ENCODE measurements around the gene FBL. TPM values are rescaled to one million over a fixed set of nuclear protein-coding genes. Genes with fewer than 3 reads are reported as not detected.

Gene FBL
- total and polyA plus RNA-seq, 10 of the 15 experiments (the other 5 are each of a cell fraction or from before 2014, with no cell fraction given), result 156 to 1,083 (median 478) TPM

DNA sequence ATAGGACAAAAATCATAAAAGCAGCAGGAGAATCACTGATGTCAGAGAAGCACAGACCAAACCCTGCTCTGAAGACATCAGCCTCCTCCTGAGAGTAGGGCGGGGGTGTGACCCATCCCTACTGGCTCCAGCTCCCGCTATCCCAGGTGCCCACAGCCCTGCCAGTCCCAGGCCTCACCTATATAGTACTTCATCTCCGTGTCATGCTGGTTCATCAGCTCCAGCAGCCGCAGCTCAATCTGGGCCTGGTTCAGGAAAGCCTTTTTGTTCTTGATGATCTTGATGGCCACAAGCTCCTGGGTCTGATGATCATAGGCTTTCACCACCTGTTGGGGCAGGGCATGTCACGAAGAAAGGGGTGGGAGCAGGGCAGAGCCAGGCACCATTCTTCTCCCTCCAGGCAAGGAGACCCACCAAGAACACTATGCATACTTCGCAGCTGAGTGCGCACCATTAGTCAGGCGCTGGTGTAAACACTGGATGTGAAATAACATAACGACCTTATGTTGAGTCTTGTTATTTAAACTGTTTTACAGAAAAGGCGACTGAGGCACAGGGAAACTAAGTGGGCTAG lies 16.4 kb downstream of the FBL start (continued):
- TF ChIP-seq, protein P1, sequence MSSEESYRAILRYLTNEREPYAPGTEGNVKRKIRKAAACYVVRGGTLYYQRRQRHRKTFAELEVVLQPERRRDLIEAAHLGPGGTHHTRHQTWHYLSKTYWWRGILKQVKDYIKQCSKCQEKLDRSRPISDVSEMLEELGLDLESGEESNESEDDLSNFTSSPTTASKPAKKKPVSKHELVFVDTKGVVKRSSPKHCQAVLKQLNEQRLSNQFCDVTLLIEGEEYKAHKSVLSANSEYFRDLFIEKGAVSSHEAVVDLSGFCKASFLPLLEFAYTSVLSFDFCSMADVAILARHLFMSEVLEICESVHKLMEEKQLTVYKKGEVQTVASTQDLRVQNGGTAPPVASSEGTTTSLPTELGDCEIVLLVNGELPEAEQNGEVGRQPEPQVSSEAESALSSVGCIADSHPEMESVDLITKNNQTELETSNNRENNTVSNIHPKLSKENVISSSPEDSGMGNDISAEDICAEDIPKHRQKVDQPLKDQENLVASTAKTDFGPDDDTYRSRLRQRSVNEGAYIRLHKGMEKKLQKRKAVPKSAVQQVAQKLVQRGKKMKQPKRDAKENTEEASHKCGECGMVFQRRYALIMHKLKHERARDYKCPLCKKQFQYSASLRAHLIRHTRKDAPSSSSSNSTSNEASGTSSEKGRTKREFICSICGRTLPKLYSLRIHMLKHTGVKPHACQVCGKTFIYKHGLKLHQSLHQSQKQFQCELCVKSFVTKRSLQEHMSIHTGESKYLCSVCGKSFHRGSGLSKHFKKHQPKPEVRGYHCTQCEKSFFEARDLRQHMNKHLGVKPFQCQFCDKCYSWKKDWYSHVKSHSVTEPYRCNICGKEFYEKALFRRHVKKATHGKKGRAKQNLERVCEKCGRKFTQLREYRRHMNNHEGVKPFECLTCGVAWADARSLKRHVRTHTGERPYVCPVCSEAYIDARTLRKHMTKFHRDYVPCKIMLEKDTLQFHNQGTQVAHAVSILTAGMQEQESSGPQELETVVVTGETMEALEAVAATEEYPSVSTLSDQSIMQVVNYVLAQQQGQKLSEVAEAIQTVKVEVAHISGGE (CRISPR knock-in tag; IDR thresholded peaks at IDR 0.05), result no peak

DNA sequence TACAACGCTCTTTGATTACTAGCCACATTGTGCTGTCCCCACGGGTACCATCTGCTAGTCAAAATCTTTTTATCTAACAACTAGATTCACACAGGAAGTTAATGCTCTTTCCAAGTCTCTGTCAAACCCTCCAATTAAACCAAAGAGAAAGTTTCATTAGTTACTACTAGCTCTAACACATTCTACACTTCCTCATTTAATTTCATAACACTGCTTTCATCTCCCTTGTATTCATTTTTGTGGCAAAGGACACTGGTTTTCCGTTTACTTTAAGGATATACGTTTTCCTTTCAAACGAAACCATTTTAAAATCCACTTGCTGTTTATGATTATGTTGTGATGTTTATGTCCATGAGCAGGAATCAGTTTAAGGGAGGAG lies 17.5 kb downstream of the FBL start:
- H3K27ac ChIP-seq (ENCODE audit: control insufficient read depth, insufficient read depth), result no peak overlapping the region
- H3K79me2 ChIP-seq (ENCODE audit: control insufficient read depth, insufficient read depth, low read length), result peaks cover 18% of the 10 kb centered on the region
- H3K4me3 ChIP-seq, result no peak overlapping the region
- H3K9me3 ChIP-seq (replicated peaks; ENCODE audit: control insufficient read depth, insufficient read depth, low read length), result no peaks in the 10 kb centered on the region
- ChIA-PET RAD21 (ENCODE audit: unreplicated experiment) (interaction anchor here (0.5 to 1.5 kb wide), 6 partner anchors 10 to 53 kb away, joined by 3 to 6 read pairs (median 4); no protein-coding TSS in a partner anchor), CTCF (interaction anchor here (0.7 to 4.1 kb wide), 4 partner anchors 15 to 290 kb away, joined by 3 to 19 read pairs (median 8); no protein-coding TSS in a partner anchor), POLR2A (interaction anchor here (0.7 to 1.3 kb wide), 4 partner anchors 10 to 108 kb away, joined by 3 to 4 read pairs (median 3); partner anchors contain the start of gene FBL), SMC1A (ENCODE audit: uncharacterized antibody, unreplicated experiment) (interaction anchor here (1.1 to 2.2 kb wide), 5 partner anchors 8 to 33 kb away, joined by 3 to 7 read pairs (median 4); no protein-coding TSS in a partner anchor)
- DNase-seq (ENCODE audit: low read depth, low spot score) (no peak), ATAC-seq (no peak), FAIRE-seq (no peak)
- peaks cover 19% of the 10 kb centered on the region in 2 experiments for H3K36me3 ChIP-seq (ENCODE audit: control insufficient read depth in 2 of 2, insufficient read depth in 2 of 2, low read length in 1 of 2)
- no peaks in the 10 kb centered on the region for H3K27me3 ChIP-seq (replicated peaks in 1 of 2; ENCODE audit: control insufficient read depth in 2 of 2, insufficient read depth in 2 of 2, low read length in 1 of 2)
- no peak overlapping the region for H3K4me2 ChIP-seq (ENCODE audit: control insufficient read depth, insufficient read depth)
- no peak overlapping the region for H3K9ac ChIP-seq (ENCODE audit: control insufficient read depth, insufficient read depth, low read length)
- intact Hi-C loops (cut with micrococcal nuclease; ENCODE audit: unreplicated experiment), result no loop called here
- in situ Hi-C loops (cut with MboI), result no loop called here
- no peaks in the 10 kb centered on the region for H4K20me1 ChIP-seq (ENCODE audit: control insufficient read depth, insufficient read depth)
- WGBS (ENCODE audit: insufficient coverage, insufficient replicate concordance, low lambda C conversion rate, missing lambda C conversion rate), result 66% methylated on average over 5 of the region's 5 CpGs
- H3K4me1 ChIP-seq (ENCODE audit: control insufficient read depth, insufficient read depth, low read length), result peaks cover 19% of the 10 kb centered on the region
- no peak overlapping the region for H2AFZ ChIP-seq (ENCODE audit: control insufficient read depth, low read depth, low read length)
- no TSS peak for BruUV-seq (replicated peaks)
- TF ChIP-seq PAX8 (IDR thresholded peaks at IDR 0.05) (no peak), SPI1 (IDR thresholded peaks at IDR 0.05; ENCODE audit: borderline replicate concordance, insufficient read depth, low read depth, low read length) (peak; percentile 78; the same call in 1 of the 2 replicates), ZNF217 (IDR thresholded peaks at IDR 0.05) (no peak), ZSCAN29 (IDR thresholded peaks at IDR 0.05) (no peak), MTA2 (IDR thresholded peaks at IDR 0.05; ENCODE audit: low read depth) (peak; percentile 72; the same call in 1 of the 2 replicates)
- TF ChIP-seq, protein P2, sequence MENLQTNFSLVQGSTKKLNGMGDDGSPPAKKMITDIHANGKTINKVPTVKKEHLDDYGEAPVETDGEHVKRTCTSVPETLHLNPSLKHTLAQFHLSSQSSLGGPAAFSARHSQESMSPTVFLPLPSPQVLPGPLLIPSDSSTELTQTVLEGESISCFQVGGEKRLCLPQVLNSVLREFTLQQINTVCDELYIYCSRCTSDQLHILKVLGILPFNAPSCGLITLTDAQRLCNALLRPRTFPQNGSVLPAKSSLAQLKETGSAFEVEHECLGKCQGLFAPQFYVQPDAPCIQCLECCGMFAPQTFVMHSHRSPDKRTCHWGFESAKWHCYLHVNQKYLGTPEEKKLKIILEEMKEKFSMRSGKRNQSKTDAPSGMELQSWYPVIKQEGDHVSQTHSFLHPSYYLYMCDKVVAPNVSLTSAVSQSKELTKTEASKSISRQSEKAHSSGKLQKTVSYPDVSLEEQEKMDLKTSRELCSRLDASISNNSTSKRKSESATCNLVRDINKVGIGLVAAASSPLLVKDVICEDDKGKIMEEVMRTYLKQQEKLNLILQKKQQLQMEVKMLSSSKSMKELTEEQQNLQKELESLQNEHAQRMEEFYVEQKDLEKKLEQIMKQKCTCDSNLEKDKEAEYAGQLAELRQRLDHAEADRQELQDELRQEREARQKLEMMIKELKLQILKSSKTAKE (IDR thresholded peaks at IDR 0.05; ENCODE audit: low read depth, poor library complexity, severe bottlenecking), result no peak
- TF ChIP-seq, protein P3, sequence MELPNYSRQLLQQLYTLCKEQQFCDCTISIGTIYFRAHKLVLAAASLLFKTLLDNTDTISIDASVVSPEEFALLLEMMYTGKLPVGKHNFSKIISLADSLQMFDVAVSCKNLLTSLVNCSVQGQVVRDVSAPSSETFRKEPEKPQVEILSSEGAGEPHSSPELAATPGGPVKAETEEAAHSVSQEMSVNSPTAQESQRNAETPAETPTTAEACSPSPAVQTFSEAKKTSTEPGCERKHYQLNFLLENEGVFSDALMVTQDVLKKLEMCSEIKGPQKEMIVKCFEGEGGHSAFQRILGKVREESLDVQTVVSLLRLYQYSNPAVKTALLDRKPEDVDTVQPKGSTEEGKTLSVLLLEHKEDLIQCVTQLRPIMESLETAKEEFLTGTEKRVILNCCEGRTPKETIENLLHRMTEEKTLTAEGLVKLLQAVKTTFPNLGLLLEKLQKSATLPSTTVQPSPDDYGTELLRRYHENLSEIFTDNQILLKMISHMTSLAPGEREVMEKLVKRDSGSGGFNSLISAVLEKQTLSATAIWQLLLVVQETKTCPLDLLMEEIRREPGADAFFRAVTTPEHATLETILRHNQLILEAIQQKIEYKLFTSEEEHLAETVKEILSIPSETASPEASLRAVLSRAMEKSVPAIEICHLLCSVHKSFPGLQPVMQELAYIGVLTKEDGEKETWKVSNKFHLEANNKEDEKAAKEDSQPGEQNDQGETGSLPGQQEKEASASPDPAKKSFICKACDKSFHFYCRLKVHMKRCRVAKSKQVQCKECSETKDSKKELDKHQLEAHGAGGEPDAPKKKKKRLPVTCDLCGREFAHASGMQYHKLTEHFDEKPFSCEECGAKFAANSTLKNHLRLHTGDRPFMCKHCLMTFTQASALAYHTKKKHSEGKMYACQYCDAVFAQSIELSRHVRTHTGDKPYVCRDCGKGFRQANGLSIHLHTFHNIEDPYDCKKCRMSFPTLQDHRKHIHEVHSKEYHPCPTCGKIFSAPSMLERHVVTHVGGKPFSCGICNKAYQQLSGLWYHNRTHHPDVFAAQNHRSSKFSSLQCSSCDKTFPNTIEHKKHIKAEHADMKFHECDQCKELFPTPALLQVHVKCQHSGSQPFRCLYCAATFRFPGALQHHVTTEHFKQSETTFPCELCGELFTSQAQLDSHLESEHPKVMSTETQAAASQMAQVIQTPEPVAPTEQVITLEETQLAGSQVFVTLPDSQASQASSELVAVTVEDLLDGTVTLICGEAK (IDR thresholded peaks at IDR 0.05; ENCODE audit: borderline replicate concordance), result no peak
- TF ChIP-seq, protein P4, sequence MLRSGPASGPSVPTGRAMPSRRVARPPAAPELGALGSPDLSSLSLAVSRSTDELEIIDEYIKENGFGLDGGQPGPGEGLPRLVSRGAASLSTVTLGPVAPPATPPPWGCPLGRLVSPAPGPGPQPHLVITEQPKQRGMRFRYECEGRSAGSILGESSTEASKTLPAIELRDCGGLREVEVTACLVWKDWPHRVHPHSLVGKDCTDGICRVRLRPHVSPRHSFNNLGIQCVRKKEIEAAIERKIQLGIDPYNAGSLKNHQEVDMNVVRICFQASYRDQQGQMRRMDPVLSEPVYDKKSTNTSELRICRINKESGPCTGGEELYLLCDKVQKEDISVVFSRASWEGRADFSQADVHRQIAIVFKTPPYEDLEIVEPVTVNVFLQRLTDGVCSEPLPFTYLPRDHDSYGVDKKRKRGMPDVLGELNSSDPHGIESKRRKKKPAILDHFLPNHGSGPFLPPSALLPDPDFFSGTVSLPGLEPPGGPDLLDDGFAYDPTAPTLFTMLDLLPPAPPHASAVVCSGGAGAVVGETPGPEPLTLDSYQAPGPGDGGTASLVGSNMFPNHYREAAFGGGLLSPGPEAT (IDR thresholded peaks at IDR 0.05; ENCODE audit: low read depth), result no peak

Measured in GM12878 (cell line).